Measurements from ENCODE around the gene RBL1. TPM values are rescaled to one million over a fixed set of nuclear protein-coding genes. Genes with fewer than 3 reads are reported as not detected.
"Not testable (repeated sequence)": the region's sequence is repeated elsewhere in the genome, so short reads cannot be mapped to it uniquely, and the experiment has no call there.

Gene RBL1
- total and polyA plus RNA-seq, 4 donors, result 1.4 to 9.5 (median 5.4) TPM

DNA sequence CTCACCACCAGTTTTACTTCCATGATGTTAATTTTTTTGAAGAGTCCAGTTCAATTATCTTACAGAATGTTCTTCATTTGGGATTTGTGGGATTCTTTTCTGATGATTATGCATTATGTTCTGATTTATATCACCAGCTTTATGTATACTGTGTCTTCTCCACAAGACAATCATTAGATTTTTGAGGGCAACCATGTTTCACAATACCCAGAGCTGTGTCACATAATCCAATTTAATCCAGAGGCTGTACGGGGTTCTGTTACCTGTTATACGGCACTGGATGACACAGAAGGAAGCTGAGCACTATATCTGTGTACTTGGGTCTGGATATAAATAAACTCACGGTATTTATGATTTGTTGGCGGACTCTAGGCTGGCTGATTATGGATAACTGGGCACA is 41.8 kb upstream of the RBL1 start:
- Histone ChIP-seq H3K27ac (ENCODE audit: low read depth in 1 of 2, low read length in 1 of 2) (no peak overlapping the region), H3K4me1 (ENCODE audit: control insufficient read depth in 5 of 5, insufficient read depth in 5 of 5, low read length in 5 of 5) (no peaks in the 10 kb centered on the region), H3K27me3 (ENCODE audit: control insufficient read depth in 3 of 3, insufficient read depth in 3 of 3, low read length in 2 of 3) (no peaks in the 10 kb centered on the region), H3K4me3 (no peak overlapping the region), H3K9ac (ENCODE audit: insufficient read depth in 1 of 2, low read length in 2 of 2) (no peak overlapping the region), H3K36me3 (ENCODE audit: control insufficient read depth in 4 of 4, insufficient read depth in 4 of 4, low read length in 4 of 4) (no peaks in the 10 kb centered on the region), H3K9me3 (ENCODE audit: control insufficient read depth in 4 of 4, insufficient read depth in 3 of 4, low read length in 3 of 4) (no peaks in the 10 kb centered on the region)
- DNase-seq (no peak), ATAC-seq (ENCODE audit: insufficient read depth, low FRiP score) (no peak)
- TF ChIP-seq, protein P1, sequence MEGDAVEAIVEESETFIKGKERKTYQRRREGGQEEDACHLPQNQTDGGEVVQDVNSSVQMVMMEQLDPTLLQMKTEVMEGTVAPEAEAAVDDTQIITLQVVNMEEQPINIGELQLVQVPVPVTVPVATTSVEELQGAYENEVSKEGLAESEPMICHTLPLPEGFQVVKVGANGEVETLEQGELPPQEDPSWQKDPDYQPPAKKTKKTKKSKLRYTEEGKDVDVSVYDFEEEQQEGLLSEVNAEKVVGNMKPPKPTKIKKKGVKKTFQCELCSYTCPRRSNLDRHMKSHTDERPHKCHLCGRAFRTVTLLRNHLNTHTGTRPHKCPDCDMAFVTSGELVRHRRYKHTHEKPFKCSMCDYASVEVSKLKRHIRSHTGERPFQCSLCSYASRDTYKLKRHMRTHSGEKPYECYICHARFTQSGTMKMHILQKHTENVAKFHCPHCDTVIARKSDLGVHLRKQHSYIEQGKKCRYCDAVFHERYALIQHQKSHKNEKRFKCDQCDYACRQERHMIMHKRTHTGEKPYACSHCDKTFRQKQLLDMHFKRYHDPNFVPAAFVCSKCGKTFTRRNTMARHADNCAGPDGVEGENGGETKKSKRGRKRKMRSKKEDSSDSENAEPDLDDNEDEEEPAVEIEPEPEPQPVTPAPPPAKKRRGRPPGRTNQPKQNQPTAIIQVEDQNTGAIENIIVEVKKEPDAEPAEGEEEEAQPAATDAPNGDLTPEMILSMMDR (IDR thresholded peaks at IDR 0.05; ENCODE audit: control extremely low read depth, extremely low read depth), result no peak
- WGBS, 2 donors, result 93 to 96% methylated on average over 4 of the region's 4 CpGs

DNA sequence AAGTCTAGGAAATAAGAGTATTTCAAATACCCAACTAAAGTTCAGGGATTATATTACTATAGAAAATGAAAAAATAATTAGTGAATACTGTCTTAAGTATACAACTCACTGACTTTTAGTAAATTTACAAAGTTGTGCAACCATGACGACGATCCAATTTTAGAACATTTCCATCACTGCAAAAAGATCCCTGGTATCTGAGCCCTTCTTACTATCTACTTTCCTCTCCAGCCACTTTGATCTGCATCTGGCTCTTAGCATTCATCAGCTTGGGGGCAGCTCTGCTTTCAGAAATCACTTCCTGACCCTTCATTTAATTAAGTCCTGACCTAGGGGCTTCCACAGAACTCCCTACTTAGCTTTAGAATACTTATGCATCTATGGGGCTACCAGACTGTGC is 38.2 kb upstream of the RBL1 start:
- no peak for DNase-seq
- TF ChIP-seq, protein P1 (IDR thresholded peaks at IDR 0.05; ENCODE audit: control extremely low read depth, extremely low read depth), result no peak
- Histone ChIP-seq H3K4me3 (no peak overlapping the region), H3K36me3 (ENCODE audit: control insufficient read depth in 4 of 4, insufficient read depth in 4 of 4, low read length in 4 of 4) (no peaks in the 10 kb centered on the region), H3K27ac (ENCODE audit: low read depth in 1 of 2, low read length in 1 of 2) (no peak overlapping the region), H3K27me3 (ENCODE audit: control insufficient read depth in 3 of 3, insufficient read depth in 3 of 3, low read length in 2 of 3) (no peaks in the 10 kb centered on the region), H3K9me3 (ENCODE audit: control insufficient read depth in 4 of 4, insufficient read depth in 3 of 4, low read length in 3 of 4) (no peaks in the 10 kb centered on the region), H3K9ac (ENCODE audit: insufficient read depth in 1 of 2, low read length in 2 of 2) (no peak overlapping the region), H3K4me1 (ENCODE audit: control insufficient read depth in 5 of 5, insufficient read depth in 5 of 5, low read length in 5 of 5) (no peaks in the 10 kb centered on the region)
- no peak for ATAC-seq (ENCODE audit: insufficient read depth, low FRiP score)
- 85 to 89% methylated on average over 2 of the region's 2 CpGs for WGBS, 2 donors

DNA sequence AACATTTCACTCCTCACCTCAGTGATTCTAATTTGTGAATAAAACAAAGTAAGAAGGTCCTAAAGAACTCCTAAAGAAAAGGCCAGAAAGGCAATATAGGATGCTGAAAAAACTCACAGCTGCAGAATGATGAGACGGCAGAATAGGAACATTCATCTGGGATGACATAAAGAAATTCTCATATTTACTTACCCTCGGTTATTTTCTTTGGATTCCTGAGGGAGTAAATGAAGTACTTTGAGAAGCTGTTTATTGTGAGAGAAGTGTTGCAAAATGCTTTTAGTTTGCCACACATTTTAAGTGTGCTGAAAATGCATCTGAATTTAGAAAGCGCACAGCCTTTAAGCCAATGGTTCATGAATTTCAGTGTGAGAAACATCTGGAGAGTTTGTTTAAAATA is 35.7 kb upstream of the RBL1 start:
- H3K9ac ChIP-seq (ENCODE audit: insufficient read depth in 1 of 2, low read length in 2 of 2), result no peak overlapping the region
- H3K9me3 ChIP-seq (ENCODE audit: control insufficient read depth in 4 of 4, insufficient read depth in 3 of 4, low read length in 3 of 4), result no peaks in the 10 kb centered on the region
- H3K27me3 ChIP-seq (ENCODE audit: control insufficient read depth in 3 of 3, insufficient read depth in 3 of 3, low read length in 2 of 3), result no peaks in the 10 kb centered on the region
- DNase-seq (no peak), ATAC-seq (ENCODE audit: insufficient read depth, low FRiP score) (no peak)
- 84 to 92% methylated on average over 3 of the region's 3 CpGs for WGBS, 2 donors
- TF ChIP-seq, protein P1 (IDR thresholded peaks at IDR 0.05; ENCODE audit: control extremely low read depth, extremely low read depth), result no peak
- no peaks in the 10 kb centered on the region for H3K4me1 ChIP-seq (ENCODE audit: control insufficient read depth in 5 of 5, insufficient read depth in 5 of 5, low read length in 5 of 5)
- no peak overlapping the region for H3K27ac ChIP-seq (ENCODE audit: low read depth in 1 of 2, low read length in 1 of 2)
- H3K4me3 ChIP-seq, result no peak overlapping the region
- no peaks in the 10 kb centered on the region for H3K36me3 ChIP-seq (ENCODE audit: control insufficient read depth in 4 of 4, insufficient read depth in 4 of 4, low read length in 4 of 4)

DNA sequence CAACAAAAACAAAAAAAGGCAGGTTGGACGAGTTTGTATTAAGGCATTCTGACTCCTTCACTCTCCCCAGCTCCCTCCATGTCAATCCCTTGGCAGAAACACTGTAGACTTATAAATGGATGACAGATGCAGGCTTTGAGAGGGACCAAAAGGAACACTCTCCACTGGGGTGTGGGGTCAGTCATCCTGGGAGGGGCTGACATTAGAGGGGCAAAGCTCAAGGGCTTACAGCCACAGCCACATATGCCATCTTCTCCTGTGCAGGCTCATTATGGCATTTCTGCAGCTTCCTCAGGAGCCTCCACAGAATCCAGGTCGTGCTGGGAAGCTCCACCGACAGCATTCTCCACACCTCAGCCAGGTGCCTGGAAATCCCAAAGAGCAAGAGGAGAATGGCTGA is 33.0 kb upstream of the RBL1 start:
- no peak for DNase-seq
- H3K4me3 ChIP-seq, result no peak overlapping the region
- no peak overlapping the region for H3K27ac ChIP-seq (ENCODE audit: low read depth in 1 of 2, low read length in 1 of 2)
- H3K4me1 ChIP-seq (ENCODE audit: control insufficient read depth in 5 of 5, insufficient read depth in 5 of 5, low read length in 5 of 5), result no peaks in the 10 kb centered on the region
- no peak for ATAC-seq (ENCODE audit: insufficient read depth, low FRiP score)
- TF ChIP-seq, protein P1 (IDR thresholded peaks at IDR 0.05; ENCODE audit: control extremely low read depth, extremely low read depth), result no peak
- H3K9ac ChIP-seq (ENCODE audit: insufficient read depth in 1 of 2, low read length in 2 of 2), result no peak overlapping the region
- 88 to 91% methylated on average over 3 of the region's 3 CpGs for WGBS, 2 donors
- no peaks in the 10 kb centered on the region for H3K27me3 ChIP-seq (ENCODE audit: control insufficient read depth in 3 of 3, insufficient read depth in 3 of 3, low read length in 2 of 3)
- H3K9me3 ChIP-seq (ENCODE audit: control insufficient read depth in 4 of 4, insufficient read depth in 3 of 4, low read length in 3 of 4), result no peaks in the 10 kb centered on the region
- H3K36me3 ChIP-seq (ENCODE audit: control insufficient read depth in 4 of 4, insufficient read depth in 4 of 4, low read length in 4 of 4), result no peaks in the 10 kb centered on the region

DNA sequence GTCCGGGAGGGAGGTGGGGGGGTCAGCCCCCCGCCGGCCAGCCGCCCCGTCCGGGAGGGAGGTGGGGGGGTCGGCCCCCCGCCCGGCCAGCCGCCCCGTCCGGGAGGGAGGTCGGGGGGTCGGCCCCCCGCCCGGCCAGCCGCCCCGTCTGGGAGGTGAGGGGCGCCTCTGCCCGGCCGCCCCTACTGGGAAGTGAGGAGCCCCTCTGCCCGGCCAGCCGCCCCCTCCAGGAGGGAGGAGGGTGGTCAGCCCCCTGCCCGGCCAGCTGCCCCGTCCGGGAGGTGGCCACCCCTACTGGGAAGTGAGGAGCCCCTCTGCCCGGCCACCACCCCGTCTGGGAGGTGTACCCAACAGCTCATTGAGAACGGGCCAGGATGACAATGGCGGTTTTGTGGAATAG is 30.5 kb upstream of the RBL1 start:
- ATAC-seq (ENCODE audit: insufficient read depth, low FRiP score), result not testable (repeated sequence)

More for the DNA sequence above, 30.5 kb upstream of the RBL1 start:
- not testable (repeated sequence) for H3K4me1 ChIP-seq (ENCODE audit: control insufficient read depth in 5 of 5, insufficient read depth in 5 of 5, low read length in 5 of 5); H3K27ac ChIP-seq (ENCODE audit: low read depth in 1 of 2, low read length in 1 of 2); H3K27me3 ChIP-seq (ENCODE audit: control insufficient read depth in 3 of 3, insufficient read depth in 3 of 3, low read length in 2 of 3); H3K4me3 ChIP-seq; H3K36me3 ChIP-seq (ENCODE audit: control insufficient read depth in 4 of 4, insufficient read depth in 4 of 4, low read length in 4 of 4); DNase-seq; H3K9ac ChIP-seq (ENCODE audit: insufficient read depth in 1 of 2, low read length in 2 of 2); H3K9me3 ChIP-seq (ENCODE audit: control insufficient read depth in 4 of 4, insufficient read depth in 3 of 4, low read length in 3 of 4)
- 93 to 96% methylated on average over 9 to 29 of the region's 30 CpGs for WGBS, 2 donors
